Retinal pigment epithelial cell (primary cell): ENCODE data around the gene DERL3.

Experiments
- DNase-seq: peaks from one replicate; pipeline ENCODE4 v3.0.0-alpha.2; 2010; ENCODE audit warnings: low read depth
- H3K4me3 ChIP-seq: 2 replicates; pipeline ENCODE4 v1.5.1; 2011; ENCODE audit warnings: mild to moderate bottlenecking, low read length, control low read depth, moderate library complexity
- CTCF ChIP-seq: conservative IDR thresholded peaks from 2 replicates; pipeline ENCODE4 v1.5.1; 2011; ENCODE audit warnings: low read depth, low read length, control low read depth, inconsistent platforms

Gene DERL3

GRCh38 chr22:23789638-23790037 lies 49.2 kb downstream of the DERL3 start:
- no peak overlapping the region for H3K4me3 ChIP-seq
- TF ChIP-seq CTCF: no peak
- DNase-seq: no peak

- no peak overlapping the region for H3K4me3 ChIP-seq
- no peak for TF ChIP-seq CTCF
- no peak for DNase-seq
Measured at GRCh38 chr22:23789121-23789520, 49.7 kb downstream of the DERL3 start.

DNA sequence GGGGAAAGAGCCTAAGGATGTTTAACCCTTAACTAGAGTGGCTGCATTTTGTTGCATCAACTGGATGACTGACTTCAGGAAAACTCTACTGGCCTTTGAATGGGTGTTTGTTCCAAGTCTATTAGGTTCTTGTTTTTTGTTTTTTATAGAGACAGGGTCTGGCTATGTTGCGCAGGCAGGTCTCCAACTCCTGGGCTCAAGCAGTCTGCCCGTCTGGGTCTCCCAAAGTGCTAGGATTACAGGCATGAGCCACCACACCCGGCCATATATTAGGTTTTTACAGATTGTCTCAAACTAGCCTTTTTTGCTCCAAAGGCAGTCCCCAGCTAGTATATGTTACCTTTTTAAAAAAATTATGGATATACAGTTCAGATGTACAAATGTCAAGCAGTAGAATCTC lies 50.9 kb downstream of the DERL3 start:
- no peak for DNase-seq
- no peak for TF ChIP-seq CTCF
- H3K4me3 ChIP-seq: peak overlapping the region; percentile 60

DNA sequence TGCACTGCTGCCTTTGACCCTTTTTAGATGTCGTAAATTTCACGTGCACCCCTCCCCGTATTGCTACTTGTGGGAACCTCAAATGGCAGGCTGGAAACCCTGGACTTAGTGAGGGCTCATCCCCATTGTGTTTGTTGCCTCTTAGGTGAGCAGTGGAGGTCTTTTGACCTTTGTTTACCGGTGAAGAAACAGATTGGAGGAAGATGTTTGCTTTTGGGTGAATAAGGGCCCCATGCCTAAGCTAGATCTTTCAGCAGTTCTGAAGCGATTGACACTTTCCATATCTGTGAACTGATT lies 51.3 kb downstream of the DERL3 start:
- TF ChIP-seq CTCF: no peak

DNA sequence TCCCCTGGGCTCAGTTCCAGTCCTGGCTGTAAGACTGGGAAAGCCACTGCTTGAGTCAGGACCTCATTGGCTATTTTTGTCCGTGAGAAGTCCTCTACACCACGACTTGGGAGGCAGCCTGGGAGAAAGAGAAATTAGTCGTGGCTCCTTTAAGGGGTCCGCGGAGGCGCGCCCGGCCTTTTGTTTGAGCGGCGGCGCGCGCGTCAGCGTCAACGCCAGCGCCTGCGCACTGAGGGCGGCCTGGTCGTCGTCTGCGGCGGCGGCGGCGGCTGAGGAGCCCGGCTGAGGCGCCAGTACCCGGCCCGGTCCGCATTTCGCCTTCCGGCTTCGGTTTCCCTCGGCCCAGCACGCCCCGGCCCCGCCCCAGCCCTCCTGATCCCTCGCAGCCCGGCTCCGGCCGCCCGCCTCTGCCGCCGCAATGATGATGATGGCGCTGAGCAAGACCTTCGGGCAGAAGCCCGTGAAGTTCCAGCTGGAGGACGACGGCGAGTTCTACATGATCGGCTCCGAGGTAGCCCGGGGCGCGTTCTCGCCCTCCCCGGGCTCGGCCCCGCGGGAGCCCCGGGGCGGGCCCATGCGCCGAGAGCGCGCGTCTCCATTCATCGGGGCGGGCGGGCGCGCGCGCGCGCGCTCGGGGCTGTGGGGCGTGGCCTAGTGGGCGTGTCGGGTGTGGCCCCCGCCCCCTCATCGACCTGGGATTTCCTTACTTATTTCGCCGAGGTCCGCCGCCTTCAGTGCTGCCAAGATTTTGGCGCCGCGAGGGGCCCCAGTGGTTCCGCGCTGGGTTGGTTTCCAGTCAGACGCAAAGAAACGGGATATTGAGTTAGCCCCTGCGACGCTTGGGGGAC lies 51.8 kb downstream of the DERL3 start, which contains the start of gene SMARCB1:
TSS of gene SMARCB1 (plus strand) at position 215 of the 848 bp plus-strand sequence. CDS start at position 419, 204 bp downstream.
- TF ChIP-seq CTCF: no peak

More for the DNA sequence above, 51.3 kb downstream of the DERL3 start:
- no peak for DNase-seq
- H3K4me3 ChIP-seq: peak overlapping the region; percentile 60

DNA sequence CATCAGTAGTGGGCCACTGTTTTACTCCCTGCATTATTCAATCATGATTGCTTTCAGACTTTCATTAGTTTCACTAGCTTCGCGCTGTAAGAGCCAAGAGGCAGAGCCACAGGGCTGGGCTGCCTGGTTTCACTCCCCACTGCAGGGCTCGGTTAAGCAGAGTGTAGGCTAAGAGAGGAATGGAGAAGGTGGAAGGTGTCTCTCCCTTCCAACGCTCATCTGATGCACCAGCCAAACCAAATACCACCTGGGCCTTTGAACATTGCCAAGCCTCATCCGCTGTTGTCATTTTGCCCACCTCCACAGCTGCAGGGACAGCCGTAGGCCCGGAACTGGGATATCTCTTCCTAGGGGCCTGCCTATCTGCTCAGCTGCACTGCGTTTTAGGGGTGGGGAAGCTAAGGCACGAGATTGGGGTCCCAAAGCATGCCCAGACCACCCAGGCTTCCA lies 52.5 kb downstream of the DERL3 start:
- no peak for TF ChIP-seq CTCF
- no peak for DNase-seq
- H3K4me3 ChIP-seq: peak overlapping the region; percentile 41

More for the DNA sequence above, 51.8 kb downstream of the DERL3 start, which contains the start of gene SMARCB1:
- peak within 1 kb of the TSS; percentile 60 for H3K4me3 ChIP-seq
- DNase-seq: peak; percentile 51
